Stimulated activated CD4-positive, alpha-beta T cell treated with anti-CD3 and anti-CD28 coated beads, Interleukin-2, amount 100 ng/mL, for 4 hours (primary cell): Measurements from ENCODE around the gene ZFP92.
"Not testable (repeated sequence)": the region's sequence is repeated elsewhere in the genome, so short reads cannot be mapped to it uniquely, and the experiment has no call there.

Experiments used
- DNase-seq: peaks from one replicate; pipeline ENCODE4 v3.0.0-alpha.2; 2020; ENCODE audit warnings: low read depth

ZFP92 gene

GRCh38 chrX:153387345-153387744, 23.9 kb upstream of the ZFP92 start:
- DNase-seq = no peak

- DNase-seq = no peak
These were observed 23.1 kb upstream of the ZFP92 start for GRCh38 chrX:153387987-153388721.

DNA sequence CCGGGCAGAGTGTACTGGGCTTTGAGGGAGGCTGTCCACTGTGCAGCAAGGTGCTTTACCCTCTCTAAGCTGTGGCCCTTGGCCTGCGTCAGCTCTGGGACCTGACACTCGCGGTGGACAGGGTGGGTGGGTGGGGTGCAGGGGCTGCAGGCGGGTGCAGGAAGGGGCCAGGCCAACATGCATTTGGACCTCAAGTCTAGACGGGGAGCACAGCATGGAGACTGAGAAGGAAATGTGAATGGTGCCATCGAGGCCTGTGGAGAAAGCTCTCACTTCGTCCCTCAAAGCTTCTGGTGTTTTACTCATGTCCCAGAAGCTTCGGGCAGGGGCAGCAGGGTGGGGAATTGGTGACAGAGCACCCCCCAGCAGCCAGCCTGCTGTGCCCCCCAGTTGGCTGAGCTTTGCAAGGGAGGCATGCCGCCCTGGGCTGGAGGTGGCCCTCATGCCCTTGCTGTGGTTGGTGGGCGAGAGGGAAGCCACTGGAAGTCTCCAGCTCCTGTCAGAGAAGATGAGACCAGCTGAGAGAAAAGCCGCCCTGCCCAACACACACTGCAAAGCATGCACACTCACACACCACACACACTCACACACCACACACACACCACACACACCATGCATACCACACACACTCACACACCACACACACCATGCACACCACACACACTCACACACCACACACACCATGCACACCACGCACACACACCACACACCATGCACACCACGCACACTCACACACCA, 22.4 kb upstream of the ZFP92 start:
- DNase-seq = no peak

- not testable (repeated sequence) for DNase-seq
These were observed 21.9 kb upstream of the ZFP92 start for GRCh38 chrX:153389460-153389768.

DNA sequence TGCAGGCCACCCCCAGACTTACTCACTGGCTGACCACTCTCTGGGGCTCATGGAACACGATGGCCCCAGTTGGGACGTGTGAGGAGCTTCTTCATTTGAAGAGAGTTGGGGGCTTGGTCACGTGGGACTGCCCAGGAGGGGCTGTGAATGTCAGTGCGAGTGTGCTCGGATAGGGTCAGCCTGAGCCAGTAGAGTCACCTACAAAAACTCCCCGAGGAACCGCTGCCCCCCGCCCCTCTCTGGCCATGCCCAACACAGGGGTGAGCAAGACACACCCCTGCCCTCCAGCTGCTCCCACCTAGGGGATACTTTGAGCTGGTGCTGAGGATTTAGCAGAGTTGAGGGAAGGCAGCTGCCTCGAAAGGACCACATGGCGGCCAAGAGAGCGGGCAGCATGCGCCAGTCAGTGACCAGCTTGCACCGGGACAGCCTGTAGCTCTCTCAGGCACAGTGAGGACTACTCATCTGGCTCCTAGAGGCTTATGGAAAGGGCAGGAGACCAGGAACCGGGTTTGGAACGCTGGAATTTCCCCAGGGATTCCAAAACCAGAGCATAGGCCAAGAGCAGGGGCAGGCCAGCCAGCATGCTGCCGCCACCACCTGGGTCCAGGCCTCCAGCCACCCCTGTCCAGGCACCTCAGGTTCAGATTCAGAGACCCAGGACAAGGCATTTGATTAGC, 18.5 kb upstream of the ZFP92 start:
- no peak for DNase-seq

- DNase-seq = no peak
These were observed 16.7 kb upstream of the ZFP92 start for GRCh38 chrX:153394612-153395011.

DNA sequence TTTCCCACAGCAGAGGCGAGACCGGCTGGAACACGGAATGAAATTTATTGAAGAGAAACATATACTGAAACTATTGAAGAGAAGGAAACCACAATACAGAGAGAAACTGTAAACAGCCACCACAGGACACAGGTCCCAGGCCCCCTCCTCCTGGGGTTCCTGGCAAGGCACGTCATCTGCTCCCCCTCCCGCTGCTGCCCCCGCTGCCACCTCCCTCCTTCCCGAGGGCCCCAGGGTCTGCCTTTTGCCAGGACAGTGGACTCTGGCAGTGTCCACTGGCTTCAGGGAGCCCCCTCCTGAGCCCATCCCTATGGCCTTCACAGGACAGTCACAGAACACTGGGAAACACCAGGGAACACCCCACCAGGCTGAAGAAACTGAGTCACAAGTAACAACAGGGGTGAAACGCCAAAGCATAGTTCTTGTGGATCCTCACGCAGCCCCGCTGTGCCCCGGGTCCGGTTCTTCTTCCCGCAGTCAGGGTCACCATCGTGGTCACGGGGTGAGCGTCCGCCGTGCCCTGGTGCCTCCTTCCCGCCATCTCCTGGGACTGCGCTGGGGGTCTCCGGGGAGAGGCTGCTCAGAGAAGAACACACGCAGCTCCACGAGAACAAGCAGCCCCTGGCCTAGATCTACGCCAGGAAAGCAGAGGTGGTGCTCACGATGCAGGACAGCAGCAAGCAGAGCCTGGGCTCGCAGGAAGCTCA, 15.5 kb upstream of the ZFP92 start:
- DNase-seq = no peak

- no peak for DNase-seq
These were observed 14.7 kb upstream of the ZFP92 start for GRCh38 chrX:153396320-153397195.

DNA sequence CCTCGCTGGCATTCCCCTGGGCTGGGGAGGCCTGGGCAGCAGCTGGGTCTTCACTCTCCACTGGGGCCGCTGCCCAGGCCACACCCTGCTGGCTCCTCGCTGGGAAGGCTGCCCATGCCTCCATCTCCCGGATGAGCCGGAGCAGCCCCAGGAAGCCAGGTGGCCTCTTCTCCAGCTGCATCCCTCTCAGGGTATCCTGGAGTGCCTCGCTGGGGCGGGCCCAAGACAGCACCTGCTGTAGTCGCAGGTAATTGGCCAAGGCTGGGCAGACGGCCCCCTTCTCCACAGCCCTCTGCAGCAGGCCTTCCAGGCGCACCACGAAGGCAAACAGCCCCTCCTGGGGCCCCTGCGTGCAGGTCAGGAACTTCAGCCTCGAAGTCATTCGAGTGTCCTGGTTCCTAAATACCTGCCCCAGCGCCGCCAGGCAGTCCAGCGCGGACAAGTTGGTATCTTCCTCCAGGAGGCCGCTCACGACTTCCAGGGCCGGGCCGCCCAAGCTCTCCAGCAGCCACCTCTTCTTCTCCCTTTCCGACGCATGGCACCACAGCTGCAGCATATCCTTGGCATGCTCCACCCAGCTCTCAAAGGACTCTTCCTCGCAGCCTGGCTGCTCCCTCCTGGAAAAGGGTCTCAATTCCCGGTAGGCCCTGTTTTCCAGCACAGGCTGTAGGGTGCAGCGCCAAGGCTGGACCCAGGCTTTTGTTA, 13.9 kb upstream of the ZFP92 start:
- no peak for DNase-seq

- DNase-seq = no peak
These were observed 12.9 kb upstream of the ZFP92 start for GRCh38 chrX:153398275-153398960.

- DNase-seq = peak; percentile 12
These were observed 10.8 kb upstream of the ZFP92 start for GRCh38 chrX:153400146-153401132.

DNA sequence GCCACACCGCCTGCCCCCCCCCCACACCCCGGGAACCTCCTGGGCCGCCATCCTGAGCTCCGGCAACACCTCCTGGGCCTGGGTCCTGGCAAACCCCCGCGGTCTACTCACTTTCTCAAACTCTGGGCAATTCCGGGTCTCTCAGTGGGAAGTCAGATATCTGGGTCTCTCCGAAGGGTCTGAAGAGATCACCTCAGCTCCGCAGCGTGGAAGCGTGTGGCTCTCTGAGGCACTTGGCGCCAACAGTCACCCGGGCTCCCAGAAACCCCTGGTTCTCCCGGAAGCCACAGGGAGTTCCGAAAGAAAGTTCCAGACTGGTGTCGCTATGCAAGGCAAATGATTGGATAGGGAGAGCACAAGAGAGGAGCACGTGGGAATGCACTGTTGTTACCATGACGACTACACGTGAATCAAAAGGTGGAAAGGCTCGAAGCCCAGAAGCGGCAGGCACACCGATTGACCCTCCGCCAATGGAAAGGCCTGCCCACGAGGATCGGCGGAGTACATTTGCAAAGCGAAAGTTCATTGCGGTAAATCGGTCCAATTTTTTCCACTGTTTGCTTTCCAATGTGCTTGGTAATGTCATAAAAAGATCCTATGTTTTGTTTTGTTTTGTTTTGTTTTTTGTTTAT, 10.0 kb upstream of the ZFP92 start, which contains the start of gene PNMA6E:
TSS of gene PNMA6E (minus strand) at position 218 of the 632 bp plus-strand sequence. CDS start 2,501 bp downstream, outside the sequence.
- DNase-seq = no peak

DNA sequence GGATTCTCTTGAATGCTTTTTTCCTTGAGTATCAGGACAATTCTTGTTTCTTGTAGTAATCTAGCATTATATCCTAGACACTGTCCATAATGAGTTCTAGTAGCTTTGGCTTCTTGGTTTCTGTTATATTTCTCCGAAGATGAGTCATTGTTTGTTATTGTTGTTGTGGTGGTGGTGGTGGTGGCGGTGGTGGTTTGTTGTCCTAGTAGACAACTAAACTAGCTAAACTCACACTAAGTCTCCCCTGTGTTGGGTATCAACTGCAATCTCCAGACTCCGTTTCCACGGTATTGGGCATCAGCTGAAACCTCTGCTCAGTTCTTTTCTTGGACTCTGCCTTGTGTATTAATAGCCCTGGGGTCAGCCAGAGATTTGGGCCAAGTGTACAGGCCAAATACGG, 6.9 kb upstream of the ZFP92 start:
- DNase-seq = not testable (repeated sequence)

GRCh38 chrX:153405426-153405825, 5.8 kb upstream of the ZFP92 start:
- no peak for DNase-seq

DNA sequence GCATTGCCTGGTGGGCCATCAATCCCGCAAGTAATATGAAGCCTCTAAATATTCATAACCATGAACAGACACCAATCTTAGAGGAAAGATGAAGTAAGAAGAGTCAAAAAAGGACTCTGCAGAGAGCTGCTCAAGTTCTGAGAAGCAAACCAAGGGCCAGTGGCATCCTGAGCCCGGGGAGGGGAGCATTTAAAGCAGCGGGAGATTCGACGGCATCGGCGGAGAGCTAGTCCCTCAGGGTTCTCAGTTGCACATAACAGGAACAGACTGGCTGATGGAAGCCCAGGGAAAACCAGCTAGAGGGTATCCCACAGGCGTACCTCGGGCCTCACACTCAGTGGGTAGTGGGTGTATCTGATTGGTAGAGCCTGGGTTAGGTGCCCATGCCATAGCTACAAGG, 5.3 kb upstream of the ZFP92 start:
- DNase-seq = no peak

DNA sequence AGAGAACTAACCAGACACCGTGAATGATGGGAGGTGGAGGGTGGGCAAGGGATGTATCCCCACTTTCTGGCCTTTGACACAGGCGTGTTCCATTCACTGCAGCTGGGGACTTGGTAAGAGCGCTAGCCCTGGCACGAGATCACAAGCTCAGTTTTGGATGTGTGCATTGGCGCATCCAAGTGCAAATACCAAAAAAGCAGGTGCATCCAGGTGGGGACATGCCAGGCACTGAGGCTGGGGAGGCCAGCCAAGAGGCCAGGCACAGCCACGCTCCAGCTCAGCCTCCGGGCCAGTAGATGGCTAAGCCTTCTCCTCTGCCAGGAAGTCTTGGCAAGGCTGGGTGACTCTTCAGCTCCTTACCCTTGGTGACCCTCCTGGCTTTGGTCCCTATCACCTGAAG, 4.4 kb upstream of the ZFP92 start:
- DNase-seq = no peak

GRCh38 chrX:153407736-153408135, 3.5 kb upstream of the ZFP92 start:
- DNase-seq = no peak

GRCh38 chrX:153408221-153408721, 3.0 kb upstream of the ZFP92 start:
- DNase-seq = no peak
